Neuronal stem cell (in vitro differentiated cells): Measurements from ENCODE around the gene RFXANK.

Source experiments
- DNase-seq: peaks from one replicate; pipeline ENCODE4 v3.0.0-alpha.2; 2013; ENCODE audit warnings: low spot score
- H2AFZ ChIP-seq: one replicate; pipeline ENCODE4 v1.6.1; 2013; ENCODE audit warnings: mild to moderate bottlenecking, low read length, inconsistent platforms
- H2AK5ac ChIP-seq: 2 replicates; pipeline ENCODE4 v1.6.1; 2013; ENCODE audit warnings: low read depth, mild to moderate bottlenecking, inconsistent platforms, low read length, moderate library complexity, mixed read lengths
- H2BK120ac ChIP-seq: 2 replicates; pipeline ENCODE4 v1.6.1; 2013; ENCODE audit warnings: low read depth, mild to moderate bottlenecking, inconsistent platforms, low read length, moderate library complexity, mixed read lengths
- H2BK12ac ChIP-seq: one replicate; pipeline ENCODE4 v1.6.1; 2013; ENCODE audit warnings: low read length, inconsistent platforms
- H2BK15ac ChIP-seq: 2 replicates; pipeline ENCODE4 v1.6.1; 2013; ENCODE audit warnings: mild to moderate bottlenecking, low read length, inconsistent platforms, mixed read lengths
- H2BK5ac ChIP-seq: one replicate; pipeline ENCODE4 v1.6.1; 2013; ENCODE audit warnings: inconsistent platforms, mild to moderate bottlenecking, low read length, moderate library complexity
- H3K14ac ChIP-seq: one replicate; pipeline ENCODE4 v1.6.1; 2013; ENCODE audit warnings: low read length, inconsistent platforms
- H3K18ac ChIP-seq: 2 replicates; pipeline ENCODE4 v1.6.1; 2013; ENCODE audit warnings: low read length, inconsistent platforms
- H3K23ac ChIP-seq: 2 replicates; pipeline ENCODE4 v1.6.1; 2013; ENCODE audit warnings: low read depth, mild to moderate bottlenecking, mixed read lengths, low read length, inconsistent platforms; ENCODE audit not compliant: poor library complexity
- H3K27ac ChIP-seq: replicated peaks from 3 replicates; pipeline ENCODE4 v1.5.1; 2013; ENCODE audit warnings: low read length, inconsistent platforms
- H3K27me3 ChIP-seq, 3 experiments: 2 replicates each; pipeline ENCODE4 v1.6.1; 2013; ENCODE audit warnings: low read length in 3 of 3, mild to moderate bottlenecking in 2 of 3, inconsistent platforms in 1 of 3, low read depth in 1 of 3, mixed read lengths in 1 of 3, moderate library complexity in 1 of 3; ENCODE audit not compliant: control insufficient read depth in 3 of 3, insufficient read depth in 3 of 3
- H3K36me3 ChIP-seq, 2 donors: replicated peaks in 1 of 2; 2 replicates each; pipeline ENCODE4 v1.6.1; 2013; ENCODE audit warnings: low read length in 2 of 2; ENCODE audit not compliant: control insufficient read depth in 2 of 2, insufficient read depth in 2 of 2
- H3K4ac ChIP-seq: 2 replicates; pipeline ENCODE4 v1.6.1; 2013; ENCODE audit warnings: inconsistent platforms, mild to moderate bottlenecking, low read length, moderate library complexity
- H3K4me1 ChIP-seq, 2 donors: 1 replicate in 1 of 2; 2 replicates in 1 of 2; pipeline ENCODE4 v1.6.1; 2013; ENCODE audit warnings: low read length in 2 of 2, low read depth in 1 of 2; ENCODE audit not compliant: control insufficient read depth in 2 of 2, insufficient read depth in 1 of 2
- H3K4me2 ChIP-seq: one replicate; pipeline ENCODE4 v1.6.1; 2013; ENCODE audit warnings: mild to moderate bottlenecking, low read length, inconsistent platforms; ENCODE audit not compliant: insufficient read depth, poor library complexity, severe bottlenecking
- H3K4me3 ChIP-seq, 2 donors: 2 replicates each; pipeline ENCODE4 v1.5.1; 2013; ENCODE audit warnings: low read length in 2 of 2, mild to moderate bottlenecking in 2 of 2, inconsistent platforms in 1 of 2, moderate library complexity in 1 of 2
- H3K79me1 ChIP-seq: one replicate; pipeline ENCODE4 v1.6.1; 2013; ENCODE audit warnings: low read depth, mild to moderate bottlenecking, inconsistent platforms, low read length, moderate library complexity
- H3K9ac ChIP-seq: one replicate; pipeline ENCODE4 v1.6.1; 2013; ENCODE audit warnings: mild to moderate bottlenecking, low read depth, low read length, inconsistent platforms; ENCODE audit not compliant: poor library complexity
- H3K9me3 ChIP-seq, 2 donors: replicated peaks in 1 of 2; 2 replicates each; pipeline versions ENCODE3 to v1.6.1; 2013; ENCODE audit warnings: low read length in 2 of 2, mild to moderate bottlenecking in 2 of 2, inconsistent platforms in 1 of 2, low read depth in 1 of 2, mixed read lengths in 1 of 2, moderate library complexity in 1 of 2; ENCODE audit not compliant: control insufficient read depth in 2 of 2, insufficient read depth in 1 of 2
- H4K8ac ChIP-seq: one replicate; pipeline ENCODE4 v1.6.1; 2013; ENCODE audit warnings: low read depth, mild to moderate bottlenecking, inconsistent platforms, low read length, moderate library complexity
- H4K91ac ChIP-seq: one replicate; pipeline ENCODE4 v1.6.1; 2013; ENCODE audit warnings: low read length, low read depth, mild to moderate bottlenecking, inconsistent platforms; ENCODE audit not compliant: poor library complexity
- WGBS, 2 donors: extraction: QIAGEN DNeasy Blood & Tissue Kit; methylation state at CpG; one replicate each; pipeline ENCODE4 v1.1.7; 2013; ENCODE audit warnings: missing lambda C conversion rate in 2 of 2, mixed read lengths in 1 of 2; ENCODE audit not compliant: insufficient read length in 2 of 2, insufficient replicate concordance in 1 of 2; ENCODE audit errors: extremely low coverage in 2 of 2; 5-methylcytosine and 5-hydroxymethylcytosine counted together

RFXANK gene

DNA sequence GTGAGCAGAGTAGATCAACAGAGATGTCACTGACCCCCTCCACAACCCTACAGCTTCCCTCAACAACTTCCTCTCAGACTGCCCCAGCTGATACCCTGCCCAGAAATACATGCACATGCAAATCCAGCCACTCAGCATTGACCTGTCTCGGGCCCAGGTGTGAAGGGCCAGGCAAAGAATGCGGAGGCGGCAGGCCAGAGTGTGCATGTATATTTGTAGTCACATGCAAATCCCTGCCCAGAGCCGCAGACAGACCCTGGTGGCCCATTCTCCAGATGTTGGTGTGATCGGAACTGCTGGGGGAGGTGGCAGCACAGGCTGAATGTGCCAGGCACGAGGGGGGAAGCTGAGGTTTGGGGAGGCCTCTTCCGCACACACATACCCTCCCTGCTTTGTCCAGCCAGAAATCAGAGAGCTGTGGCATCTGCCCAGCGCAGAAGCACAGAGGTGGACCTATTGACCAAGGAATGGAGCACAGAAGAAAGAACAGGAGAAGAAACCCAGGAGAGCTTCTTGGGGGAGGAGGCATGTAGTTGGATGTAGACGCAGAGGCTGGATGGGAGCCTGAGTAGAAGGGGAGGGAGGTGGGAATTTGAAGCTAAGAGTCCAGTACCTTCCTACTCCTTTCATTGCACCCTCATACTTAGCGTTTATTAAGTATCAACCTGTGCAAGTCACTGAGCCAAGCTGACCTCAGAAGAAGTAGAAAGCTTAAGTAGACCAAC is 36.4 kb upstream of the RFXANK start:
- Histone ChIP-seq H3K18ac (no peak overlapping the region), H3K4ac (no peak overlapping the region), H3K27ac (no peak overlapping the region), H2AK5ac (no peak overlapping the region), H3K4me3 (no peak overlapping the region), H4K8ac (no peak overlapping the region), H2BK5ac (no peak overlapping the region), H4K91ac (no peak overlapping the region), H2BK15ac (no peak overlapping the region), H3K27me3 (no peaks in the 10 kb centered on the region), H2BK120ac (no peak overlapping the region), H3K4me1 (no peaks in the 10 kb centered on the region), H3K36me3 (peaks cover 0 to 6% of the 10 kb centered on the region in 2 donors), H2BK12ac (no peak overlapping the region), H3K23ac (no peak overlapping the region), H3K79me1 (no peaks in the 10 kb centered on the region), H3K9me3 (peaks cover 0 to 3% of the 10 kb centered on the region in 2 donors), H2AFZ (no peak overlapping the region), H3K14ac (no peak overlapping the region), H3K9ac (no peak overlapping the region), H3K4me2 (no peak overlapping the region)
- WGBS, 2 donors: no CpG with 5 or more reads among the region's 10 CpGs
- no peak for DNase-seq

- Histone ChIP-seq H3K4me2 (no peak overlapping the region), H3K14ac (no peak overlapping the region), H3K4me3 (no peak overlapping the region), H4K91ac (no peak overlapping the region), H3K27me3 (no peaks in the 10 kb centered on the region), H2AFZ (no peak overlapping the region), H3K36me3 (peaks cover 0 to 6% of the 10 kb centered on the region in 2 donors), H3K9me3 (peaks cover 0 to 3% of the 10 kb centered on the region in 2 donors), H2AK5ac (no peak overlapping the region), H3K4me1 (no peaks in the 10 kb centered on the region), H3K18ac (no peak overlapping the region), H2BK120ac (no peak overlapping the region), H3K9ac (no peak overlapping the region), H3K4ac (no peak overlapping the region), H3K27ac (no peak overlapping the region), H3K23ac (no peak overlapping the region), H2BK15ac (no peak overlapping the region), H4K8ac (no peak overlapping the region), H2BK5ac (no peak overlapping the region), H3K79me1 (no peaks in the 10 kb centered on the region), H2BK12ac (no peak overlapping the region)
- no peak for DNase-seq
- no CpG with 5 or more reads among the region's 6 CpGs for WGBS, 2 donors
Observed at GRCh38 chr19:19157808-19158207, 34.2 kb upstream of the RFXANK start.

GRCh38 chr19:19159534-19159933 is 32.5 kb upstream of the RFXANK start:
- Histone ChIP-seq H3K9me3 (peaks cover 0 to 3% of the 10 kb centered on the region in 2 donors), H2BK120ac (no peak overlapping the region), H3K18ac (no peak overlapping the region), H3K4me3 (no peak overlapping the region), H3K23ac (no peak overlapping the region), H3K9ac (no peak overlapping the region), H3K27me3 (no peaks in the 10 kb centered on the region), H4K91ac (no peak overlapping the region), H2BK5ac (no peak overlapping the region), H3K36me3 (peaks cover 0 to 6% of the 10 kb centered on the region in 2 donors), H2AK5ac (no peak overlapping the region), H4K8ac (no peak overlapping the region), H3K79me1 (no peaks in the 10 kb centered on the region), H3K4me2 (no peak overlapping the region), H3K4ac (no peak overlapping the region), H2AFZ (no peak overlapping the region), H2BK12ac (no peak overlapping the region), H3K4me1 (no peaks in the 10 kb centered on the region), H3K27ac (no peak overlapping the region), H2BK15ac (no peak overlapping the region), H3K14ac (no peak overlapping the region)
- no CpG with 5 or more reads among the region's 4 CpGs for WGBS, 2 donors
- no peak for DNase-seq

- H3K4me3 ChIP-seq: no peak overlapping the region
- H2AK5ac ChIP-seq: no peak overlapping the region
- no peak overlapping the region for H3K27ac ChIP-seq
- no CpG with 5 or more reads among the region's 26 CpGs for WGBS, 2 donors
- no peak overlapping the region for H2AFZ ChIP-seq
- no peak overlapping the region for H3K4ac ChIP-seq
- H2BK5ac ChIP-seq: no peak overlapping the region
- no peaks in the 10 kb centered on the region for H3K4me1 ChIP-seq
- H4K8ac ChIP-seq: peak overlapping the region; percentile 3
- H2BK15ac ChIP-seq: no peak overlapping the region
- H3K79me1 ChIP-seq: no peaks in the 10 kb centered on the region
- H3K4me2 ChIP-seq: no peak overlapping the region
- no peak overlapping the region for H2BK12ac ChIP-seq
- no peak overlapping the region for H3K18ac ChIP-seq
- no peak overlapping the region for H3K14ac ChIP-seq
- DNase-seq: no peak
- H3K9ac ChIP-seq: no peak overlapping the region
- no peaks in the 10 kb centered on the region for H3K27me3 ChIP-seq
- H3K36me3 ChIP-seq: peaks cover 0 to 6% of the 10 kb centered on the region in 2 donors
- peaks cover 0 to 3% of the 10 kb centered on the region in 2 donors for H3K9me3 ChIP-seq
- no peak overlapping the region for H2BK120ac ChIP-seq
- no peak overlapping the region for H4K91ac ChIP-seq
- H3K23ac ChIP-seq: no peak overlapping the region
Observed at GRCh38 chr19:19160461-19161035, 31.5 kb upstream of the RFXANK start.
